ENCODE data around the gene EYA2. TPM values are rescaled to one million over a fixed set of nuclear protein-coding genes. Genes with fewer than 3 reads are reported as not detected.
A peak's percentile ranks its signal among the peaks of the same experiment; 100 is the strongest.

Gene EYA2
- total and polyA plus RNA-seq, 7 donors: 1.2 to 11.8 (median 3.3) TPM

DNA sequence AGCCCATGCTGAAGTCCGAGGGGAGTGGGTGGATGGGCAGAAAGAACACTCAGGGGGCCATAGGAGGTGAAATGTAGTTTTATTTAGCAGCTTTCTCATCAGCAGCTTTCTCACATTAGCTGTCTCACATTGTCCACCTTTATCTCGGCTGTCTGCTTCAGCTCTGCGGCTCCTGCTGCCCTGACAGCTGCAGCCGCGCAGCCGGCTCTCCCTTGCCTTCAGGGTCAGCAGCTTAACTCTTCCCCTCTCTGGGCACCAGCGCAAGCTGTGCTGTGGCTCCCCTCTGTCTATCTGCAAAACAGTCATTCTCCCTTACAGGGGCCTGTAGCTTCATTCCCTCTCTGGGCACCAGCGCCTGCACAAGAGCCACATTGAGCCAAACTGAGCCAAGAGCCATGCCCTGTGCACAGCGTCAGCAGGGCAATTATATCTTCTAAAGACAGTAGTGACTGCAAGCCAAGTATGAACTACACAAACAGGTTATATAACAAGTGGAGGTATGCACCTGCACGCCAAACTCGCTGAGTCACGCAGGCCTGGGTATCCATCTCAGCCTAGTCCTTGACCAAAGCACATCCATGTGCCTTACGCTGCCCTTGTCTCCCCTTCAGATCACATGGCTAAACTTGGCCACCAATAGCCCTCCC, 198.8 kb downstream of the EYA2 start:
- TF ChIP-seq, protein P1, sequence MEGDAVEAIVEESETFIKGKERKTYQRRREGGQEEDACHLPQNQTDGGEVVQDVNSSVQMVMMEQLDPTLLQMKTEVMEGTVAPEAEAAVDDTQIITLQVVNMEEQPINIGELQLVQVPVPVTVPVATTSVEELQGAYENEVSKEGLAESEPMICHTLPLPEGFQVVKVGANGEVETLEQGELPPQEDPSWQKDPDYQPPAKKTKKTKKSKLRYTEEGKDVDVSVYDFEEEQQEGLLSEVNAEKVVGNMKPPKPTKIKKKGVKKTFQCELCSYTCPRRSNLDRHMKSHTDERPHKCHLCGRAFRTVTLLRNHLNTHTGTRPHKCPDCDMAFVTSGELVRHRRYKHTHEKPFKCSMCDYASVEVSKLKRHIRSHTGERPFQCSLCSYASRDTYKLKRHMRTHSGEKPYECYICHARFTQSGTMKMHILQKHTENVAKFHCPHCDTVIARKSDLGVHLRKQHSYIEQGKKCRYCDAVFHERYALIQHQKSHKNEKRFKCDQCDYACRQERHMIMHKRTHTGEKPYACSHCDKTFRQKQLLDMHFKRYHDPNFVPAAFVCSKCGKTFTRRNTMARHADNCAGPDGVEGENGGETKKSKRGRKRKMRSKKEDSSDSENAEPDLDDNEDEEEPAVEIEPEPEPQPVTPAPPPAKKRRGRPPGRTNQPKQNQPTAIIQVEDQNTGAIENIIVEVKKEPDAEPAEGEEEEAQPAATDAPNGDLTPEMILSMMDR (IDR thresholded peaks at IDR 0.05): no peak
- TF ChIP-seq POLR2A (IDR thresholded peaks at IDR 0.05) (no peak), EP300 (IDR thresholded peaks at IDR 0.05) (no peak), POLR2AphosphoS5 (IDR thresholded peaks at IDR 0.05) (no peak)
- Histone ChIP-seq H3K9me3 (peaks cover 0 to 6% (median under 1%) of the 10 kb centered on the region in 4 donors), H3K4me3 (no peak overlapping the region), H3K27ac (no peak overlapping the region), H3K4me1 (no peaks in the 10 kb centered on the region), H3K27me3 (no peaks in the 10 kb centered on the region), H3K36me3 (no peaks in the 10 kb centered on the region)
- DNase-seq: no peak
- 86 to 87% methylated on average over 13 of the region's 13 CpGs for WGBS, 2 donors
- intact Hi-C loops (cut with DNase I): no loop called here

GRCh38 chr20:47095690-47096089, 201.0 kb downstream of the EYA2 start:
- Histone ChIP-seq H3K4me3 (no peak overlapping the region), H3K4me1 (no peaks in the 10 kb centered on the region), H3K27ac (no peak overlapping the region), H3K27me3 (no peaks in the 10 kb centered on the region), H3K9me3 (peaks cover 0 to 6% (median under 1%) of the 10 kb centered on the region in 4 donors), H3K36me3 (no peaks in the 10 kb centered on the region)
- no peak for TF ChIP-seq EP300 (IDR thresholded peaks at IDR 0.05)
- TF ChIP-seq, protein P1 (IDR thresholded peaks at IDR 0.05): no peak
- TF ChIP-seq POLR2A (IDR thresholded peaks at IDR 0.05): no peak
- no peak for TF ChIP-seq POLR2AphosphoS5 (IDR thresholded peaks at IDR 0.05)
- intact Hi-C loops (cut with DNase I): no loop called here
- WGBS, 2 donors: 76 to 77% methylated on average over 1 of the region's 1 CpG
- DNase-seq: no peak

DNA sequence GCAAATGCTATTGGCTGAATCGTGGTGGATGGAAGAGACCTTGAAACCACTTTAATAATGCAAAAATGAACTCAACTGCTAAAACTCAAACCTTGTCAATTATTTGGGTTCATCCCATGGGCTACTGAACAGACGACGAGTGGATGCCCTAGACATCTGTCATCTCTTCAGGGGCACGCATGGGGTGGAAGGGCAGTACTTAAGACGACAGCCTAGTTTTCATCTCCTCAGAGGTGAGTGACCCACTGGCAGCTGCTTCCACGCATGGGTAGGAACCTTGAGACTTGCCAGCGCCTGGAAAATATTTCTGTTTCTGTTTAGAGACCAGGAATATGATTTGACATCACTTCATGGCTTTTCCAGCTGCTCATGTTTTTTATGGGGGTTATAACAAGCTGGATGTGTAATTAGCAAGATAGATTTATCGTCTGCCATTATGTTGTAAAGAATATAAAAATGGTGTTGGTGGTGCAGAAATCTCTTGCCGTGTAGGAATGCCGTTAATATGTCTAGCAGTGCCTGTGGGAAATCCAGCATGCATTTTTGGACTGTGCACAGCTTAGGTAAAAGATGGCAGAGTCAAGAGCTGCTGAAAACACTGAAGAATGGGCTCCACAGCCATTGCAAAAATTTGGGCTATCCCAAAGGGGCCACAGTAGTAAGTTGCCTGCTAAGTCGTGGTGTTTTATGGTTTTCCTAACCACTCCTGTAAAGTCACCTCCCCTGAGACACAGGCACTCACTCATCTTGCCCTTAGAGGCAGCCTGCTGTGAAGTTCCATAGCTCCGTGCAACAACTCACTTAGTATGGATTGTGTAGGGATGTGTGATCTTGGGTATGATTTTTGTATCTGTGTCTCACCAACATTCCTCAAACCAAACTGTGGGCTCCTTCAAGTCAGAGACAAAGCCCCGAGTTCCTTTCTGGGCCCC, 203.3 kb downstream of the EYA2 start:
- DNase-seq: no peak
- peaks cover 0 to 7% (median under 1%) of the 10 kb centered on the region in 4 donors for H3K9me3 ChIP-seq
- no peaks in the 10 kb centered on the region for H3K36me3 ChIP-seq
- intact Hi-C loops (cut with DNase I): no loop called here
- TF ChIP-seq POLR2AphosphoS5 (IDR thresholded peaks at IDR 0.05) (peak in 2 of 4 donors; percentile 25 to 34), POLR2A (IDR thresholded peaks at IDR 0.05) (no peak)
- WGBS, 2 donors: 12 to 51% methylated on average over 13 of the region's 13 CpGs
- no peak overlapping the region for H3K4me3 ChIP-seq
- no peaks in the 10 kb centered on the region for H3K27me3 ChIP-seq
- no peaks in the 10 kb centered on the region for H3K4me1 ChIP-seq
- no peak overlapping the region for H3K27ac ChIP-seq

GRCh38 chr20:47099093-47099492, 204.4 kb downstream of the EYA2 start:
- 92 to 93% methylated on average over 7 of the region's 7 CpGs for WGBS, 2 donors
- DNase-seq: no peak
- H3K9me3 ChIP-seq: peaks cover 0 to 7% (median under 1%) of the 10 kb centered on the region in 4 donors
- intact Hi-C loops (cut with DNase I): no loop called here
- H3K27me3 ChIP-seq: no peaks in the 10 kb centered on the region
- no peak for TF ChIP-seq POLR2AphosphoS5 (IDR thresholded peaks at IDR 0.05)
- TF ChIP-seq POLR2A (IDR thresholded peaks at IDR 0.05): no peak
- TF ChIP-seq, protein P1 (IDR thresholded peaks at IDR 0.05): no peak
- no peak for TF ChIP-seq EP300 (IDR thresholded peaks at IDR 0.05)
- no peaks in the 10 kb centered on the region for H3K36me3 ChIP-seq
- no peaks in the 10 kb centered on the region for H3K4me1 ChIP-seq
- no peak overlapping the region for H3K4me3 ChIP-seq
- H3K27ac ChIP-seq: peak overlapping the region in 3 of 4 donors; percentile 21 to 51 (median 42)

DNA sequence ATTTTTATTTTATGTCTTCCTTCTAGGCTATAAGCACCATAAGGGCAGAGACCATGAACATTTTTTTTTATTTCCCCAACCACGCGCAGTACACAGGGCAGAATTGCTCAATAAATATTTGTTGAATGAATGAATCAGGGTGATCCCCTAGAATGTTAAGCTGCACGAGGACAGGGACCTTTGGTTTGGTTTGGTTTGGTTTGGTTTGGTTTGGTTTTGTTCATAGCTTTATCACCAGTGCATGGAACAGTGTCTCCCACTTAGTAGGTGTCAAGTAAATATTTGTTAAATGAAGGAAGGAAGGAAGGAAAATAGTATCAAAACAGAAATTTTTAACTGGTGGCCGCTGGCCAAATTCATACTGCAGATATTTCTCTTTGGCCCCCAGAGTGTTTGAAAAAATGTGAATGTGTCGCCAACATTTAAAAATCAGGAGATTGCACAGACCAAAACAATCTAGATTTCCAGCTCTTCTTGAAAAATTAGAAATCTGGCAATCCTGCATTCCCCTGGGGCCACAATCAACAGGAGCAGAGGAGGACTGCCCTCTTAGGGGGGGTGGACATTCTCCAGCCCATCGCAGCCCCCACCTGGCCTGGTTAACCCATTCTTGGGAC, 205.3 kb downstream of the EYA2 start:
- Histone ChIP-seq H3K36me3 (no peaks in the 10 kb centered on the region), H3K27ac (peak overlapping the region in 2 of 4 donors; percentile 42 to 51), H3K4me3 (no peak overlapping the region), H3K9me3 (peaks cover 0 to 7% (median under 1%) of the 10 kb centered on the region in 4 donors), H3K27me3 (no peaks in the 10 kb centered on the region), H3K4me1 (no peaks in the 10 kb centered on the region)
- intact Hi-C loops (cut with DNase I): no loop called here
- TF ChIP-seq, protein P1 (IDR thresholded peaks at IDR 0.05): no peak
- no peak for TF ChIP-seq EP300 (IDR thresholded peaks at IDR 0.05)
- TF ChIP-seq POLR2AphosphoS5 (IDR thresholded peaks at IDR 0.05): no peak
- no peak for TF ChIP-seq POLR2A (IDR thresholded peaks at IDR 0.05)
- WGBS, 2 donors: 49 to 58% methylated on average over 6 of the region's 6 CpGs
- DNase-seq: peak; percentile 81

Data from sigmoid colon (tissue), 7 donors.